Loucy (cell line): ENCODE results near the gene BANF1.

Source experiments
- H2AFZ ChIP-seq: fragments of 200-600 bp; sonication (generic); 2 replicates; pipeline ENCODE4 v1.6.0; 2016; ENCODE audit warnings: antibody characterized with exemption, mild to moderate bottlenecking, low read length, moderate library complexity
- H3F3A ChIP-seq: fragments of 200-600 bp; 2 replicates; pipeline ENCODE4 v1.6.0; 2016; ENCODE audit warnings: antibody characterized with exemption, low read depth, mild to moderate bottlenecking
- H3K27me3 ChIP-seq: fragments of 200-600 bp; sonication (generic); 2 replicates; pipeline ENCODE4 v1.6.1; 2014; ENCODE audit warnings: low read length, mild to moderate bottlenecking; ENCODE audit not compliant: insufficient read depth, poor library complexity, severe bottlenecking
- H3K36me3 ChIP-seq: fragments of 200-600 bp; sonication (generic); 2 replicates; pipeline ENCODE4 v1.6.1; 2016; ENCODE audit warnings: low read length; ENCODE audit not compliant: insufficient read depth
- H3K4me1 ChIP-seq: fragments of 200-600 bp; sonication (generic); 2 replicates; pipeline ENCODE4 v1.5.1; 2014; ENCODE audit warnings: low read length, mild to moderate bottlenecking; ENCODE audit not compliant: insufficient read depth, poor library complexity, severe bottlenecking
- H3K4me2 ChIP-seq: fragments of 200-600 bp; sonication (generic); 2 replicates; pipeline ENCODE4 v1.6.0; 2014; ENCODE audit warnings: antibody characterized with exemption, low read length, low read depth, mild to moderate bottlenecking; ENCODE audit not compliant: poor library complexity, severe bottlenecking
- H3K4me3 ChIP-seq: fragments of 200-600 bp; sonication (generic); 2 replicates; pipeline ENCODE4 v1.5.1; 2014; ENCODE audit warnings: low read length, mild to moderate bottlenecking, mixed read lengths; ENCODE audit not compliant: poor library complexity, severe bottlenecking
- H3K79me2 ChIP-seq: fragments of 200-600 bp; sonication (generic); 2 replicates; pipeline ENCODE4 v1.6.1; 2014; ENCODE audit warnings: low read length; ENCODE audit not compliant: insufficient read depth
- H3K9ac ChIP-seq: fragments of 200-600 bp; sonication (generic); 2 replicates; pipeline ENCODE4 v1.6.0; 2014; ENCODE audit warnings: mild to moderate bottlenecking, low read depth, low read length, moderate library complexity; ENCODE audit not compliant: poor library complexity, severe bottlenecking
- H3K9me2 ChIP-seq: fragments of 200-600 bp; sonication (generic); replicated peaks from 2 replicates; pipeline ENCODE4 v1.6.1; 2016; ENCODE audit warnings: low read depth, low read length, mixed read lengths
- H3K9me3 ChIP-seq: fragments of 200-600 bp; sonication (generic); 2 replicates; pipeline ENCODE4 v1.6.1; 2014; ENCODE audit warnings: mild to moderate bottlenecking, antibody characterized with exemption, low read length, low read depth; ENCODE audit not compliant: insufficient read depth
- H4K20me1 ChIP-seq: fragments of 200-600 bp; sonication (generic); 2 replicates; pipeline ENCODE4 v1.6.0; 2014; ENCODE audit warnings: antibody characterized with exemption, low read length, mild to moderate bottlenecking; ENCODE audit not compliant: insufficient read depth, poor library complexity, severe bottlenecking
- EZH2phosphoT487 ChIP-seq: fragments of 200-600 bp; IDR thresholded peaks from 2 replicates; pipeline ENCODE4 v1.6.1; 2018; ENCODE audit warnings: antibody characterized with exemption, mild to moderate bottlenecking, moderate library complexity, borderline replicate concordance
- TF ChIP-seq, protein P1 (sequence below): fragments of 200-600 bp; sonication (generic); conservative IDR thresholded peaks from 2 replicates; pipeline ENCODE4 v1.5.1; 2014; ENCODE audit warnings: mild to moderate bottlenecking, antibody characterized with exemption, low read length

The BANF1 gene

DNA sequence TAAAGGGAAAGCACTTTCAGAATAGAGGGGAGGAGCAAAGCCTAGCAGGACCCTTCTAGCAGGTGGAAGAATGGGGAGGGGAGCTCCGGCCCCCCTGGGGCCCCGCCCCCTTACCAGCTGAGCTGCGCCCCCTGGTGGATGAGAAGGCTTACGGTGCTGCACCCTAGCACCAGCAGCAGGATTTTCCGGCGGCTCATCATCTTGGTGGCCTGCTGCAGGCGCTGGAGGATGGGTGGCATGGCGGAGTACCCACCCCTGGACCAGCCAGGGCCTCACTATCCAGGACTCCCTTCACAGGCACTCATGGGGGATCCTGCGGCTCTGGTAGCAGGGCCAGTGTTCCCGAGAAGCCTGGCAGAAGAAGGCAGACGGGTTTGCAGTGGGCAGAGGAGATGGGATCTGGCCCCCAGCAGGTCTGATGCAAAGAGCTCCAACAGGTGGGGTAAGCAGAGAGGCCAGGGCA, 42.9 kb downstream of the BANF1 start:
- Histone ChIP-seq H3K4me2 (peak overlapping the region; percentile 31), H3K79me2 (no peaks in the 10 kb centered on the region), H3K4me1 (peaks cover 4% of the 10 kb centered on the region), H3K9ac (no peak overlapping the region), H4K20me1 (no peaks in the 10 kb centered on the region), H3F3A (no peaks in the 10 kb centered on the region), H3K9me3 (no peaks in the 10 kb centered on the region), H2AFZ (peak overlapping the region; percentile 64), H3K9me2 (no peaks in the 10 kb centered on the region), H3K36me3 (no peaks in the 10 kb centered on the region), H3K4me3 (peak overlapping the region; percentile 13), H3K27me3 (no peaks in the 10 kb centered on the region)
- no peak for TF ChIP-seq EZH2phosphoT487
- TF ChIP-seq, protein P1, sequence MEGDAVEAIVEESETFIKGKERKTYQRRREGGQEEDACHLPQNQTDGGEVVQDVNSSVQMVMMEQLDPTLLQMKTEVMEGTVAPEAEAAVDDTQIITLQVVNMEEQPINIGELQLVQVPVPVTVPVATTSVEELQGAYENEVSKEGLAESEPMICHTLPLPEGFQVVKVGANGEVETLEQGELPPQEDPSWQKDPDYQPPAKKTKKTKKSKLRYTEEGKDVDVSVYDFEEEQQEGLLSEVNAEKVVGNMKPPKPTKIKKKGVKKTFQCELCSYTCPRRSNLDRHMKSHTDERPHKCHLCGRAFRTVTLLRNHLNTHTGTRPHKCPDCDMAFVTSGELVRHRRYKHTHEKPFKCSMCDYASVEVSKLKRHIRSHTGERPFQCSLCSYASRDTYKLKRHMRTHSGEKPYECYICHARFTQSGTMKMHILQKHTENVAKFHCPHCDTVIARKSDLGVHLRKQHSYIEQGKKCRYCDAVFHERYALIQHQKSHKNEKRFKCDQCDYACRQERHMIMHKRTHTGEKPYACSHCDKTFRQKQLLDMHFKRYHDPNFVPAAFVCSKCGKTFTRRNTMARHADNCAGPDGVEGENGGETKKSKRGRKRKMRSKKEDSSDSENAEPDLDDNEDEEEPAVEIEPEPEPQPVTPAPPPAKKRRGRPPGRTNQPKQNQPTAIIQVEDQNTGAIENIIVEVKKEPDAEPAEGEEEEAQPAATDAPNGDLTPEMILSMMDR = peak; percentile 94

DNA sequence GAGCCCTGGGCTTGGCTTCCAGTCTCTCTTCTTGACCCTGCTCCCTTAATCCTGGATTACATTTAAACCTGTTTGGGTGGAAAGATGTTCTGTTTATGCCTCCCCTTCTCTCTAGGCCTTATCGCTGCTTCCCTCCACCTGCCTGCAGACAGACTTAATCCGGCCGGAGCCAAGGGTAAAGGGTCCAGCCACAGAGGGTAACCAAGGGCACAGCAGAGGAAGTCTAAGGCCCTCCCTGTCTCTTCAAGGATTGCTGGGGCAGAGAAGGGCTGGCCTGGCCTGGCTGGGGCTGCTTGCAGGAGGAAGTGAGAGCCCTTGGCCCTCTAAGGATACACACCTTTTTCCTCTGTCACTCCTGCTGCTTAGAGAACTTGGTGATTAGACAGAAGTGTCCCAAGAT, 44.6 kb downstream of the BANF1 start:
- H4K20me1 ChIP-seq = no peaks in the 10 kb centered on the region
- no peak overlapping the region for H2AFZ ChIP-seq
- no peaks in the 10 kb centered on the region for H3K36me3 ChIP-seq
- H3K27me3 ChIP-seq = no peaks in the 10 kb centered on the region
- no peak overlapping the region for H3K9ac ChIP-seq
- no peaks in the 10 kb centered on the region for H3K79me2 ChIP-seq
- H3K9me2 ChIP-seq = no peaks in the 10 kb centered on the region
- TF ChIP-seq, protein P1 = no peak
- TF ChIP-seq EZH2phosphoT487 = no peak
- H3K9me3 ChIP-seq = no peaks in the 10 kb centered on the region
- H3K4me3 ChIP-seq = no peak overlapping the region
- peaks cover 15% of the 10 kb centered on the region for H3K4me1 ChIP-seq
- H3F3A ChIP-seq = no peaks in the 10 kb centered on the region
- H3K4me2 ChIP-seq = no peak overlapping the region

DNA sequence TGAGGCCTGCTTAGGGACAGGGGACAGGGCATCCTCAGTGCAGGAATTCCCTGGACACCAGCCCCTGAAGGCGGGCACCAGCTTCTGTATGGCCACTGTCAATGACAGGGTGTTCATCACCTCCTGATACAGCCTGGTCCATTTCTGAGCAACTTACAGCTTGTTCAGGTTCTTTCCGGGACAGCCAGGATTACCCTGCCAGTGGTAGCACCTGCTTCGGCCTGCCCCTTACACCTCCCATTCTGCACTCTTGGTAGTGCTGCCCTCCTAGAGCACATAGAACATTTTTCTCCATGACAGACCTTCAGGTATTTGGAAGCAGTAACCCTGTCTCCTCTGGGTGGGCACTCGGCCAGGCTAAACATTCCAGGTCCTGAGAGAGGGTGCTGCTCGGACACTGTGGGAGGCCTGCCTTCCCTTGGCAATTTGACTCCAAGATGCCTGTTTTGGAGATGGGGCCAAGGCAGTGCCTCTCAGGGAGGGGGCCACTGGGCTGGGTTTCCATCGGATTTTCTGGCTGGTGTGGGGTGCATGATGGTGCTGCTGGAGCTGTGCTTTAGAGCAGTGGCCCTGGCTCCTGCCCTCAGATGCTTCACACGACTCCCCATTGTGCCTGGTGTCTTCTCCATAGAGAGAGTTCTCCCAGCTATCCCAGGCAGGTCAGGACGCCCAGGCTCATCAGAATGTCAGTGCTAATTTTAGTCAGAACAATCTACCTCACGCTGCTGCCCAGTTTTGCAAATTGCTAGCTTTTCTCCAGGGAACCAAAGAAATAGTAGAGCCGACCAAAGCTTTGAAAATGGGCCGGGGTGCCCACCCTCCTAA, 45.5 kb downstream of the BANF1 start:
- no peak overlapping the region for H3K9ac ChIP-seq
- H3K4me3 ChIP-seq = no peak overlapping the region
- H3F3A ChIP-seq = no peaks in the 10 kb centered on the region
- H3K9me3 ChIP-seq = no peaks in the 10 kb centered on the region
- H2AFZ ChIP-seq = no peak overlapping the region
- no peaks in the 10 kb centered on the region for H3K9me2 ChIP-seq
- H3K79me2 ChIP-seq = peaks cover 6% of the 10 kb centered on the region
- H3K36me3 ChIP-seq = no peaks in the 10 kb centered on the region
- H3K4me1 ChIP-seq = peaks cover 16% of the 10 kb centered on the region
- H3K4me2 ChIP-seq = no peak overlapping the region
- H3K27me3 ChIP-seq = no peaks in the 10 kb centered on the region
- H4K20me1 ChIP-seq = peaks cover 5% of the 10 kb centered on the region
- TF ChIP-seq, protein P1 = no peak
- TF ChIP-seq EZH2phosphoT487 = no peak
